Nephron (organoid): ENCODE results near the gene UBL5.
"Not testable (repeated sequence)": the region's sequence is repeated elsewhere in the genome, so short reads cannot be mapped to it uniquely, and the experiment has no call there.

Experiments
- H3K27ac Mint-ChIP-seq, 3 experiments: 2 replicates each; pipeline ENCODE4 v1.8.0; 2020; ENCODE audit warnings: mixed read lengths in 3 of 3, mild to moderate bottlenecking in 2 of 3, moderate library complexity in 1 of 3
- H3K27me3 Mint-ChIP-seq: 2 replicates; pipeline ENCODE4 v1.8.0; 2021; ENCODE audit warnings: low read depth, mild to moderate bottlenecking, moderate library complexity, mixed read lengths
- H3K36me3 Mint-ChIP-seq: 2 replicates; pipeline ENCODE4 v1.8.0; 2020; ENCODE audit warnings: low read depth, mixed read lengths
- H3K4me1 Mint-ChIP-seq: 2 replicates; pipeline ENCODE4 v1.8.0; 2020; ENCODE audit warnings: mixed read lengths
- H3K4me3 Mint-ChIP-seq, 3 experiments: 2 replicates each; pipeline ENCODE4 v1.8.0; 2020; ENCODE audit warnings: mild to moderate bottlenecking in 3 of 3, mixed read lengths in 3 of 3, moderate library complexity in 2 of 3
- H3K9me3 Mint-ChIP-seq: 2 replicates; pipeline ENCODE4 v1.8.0; 2020; ENCODE audit warnings: mixed read lengths
- TF ChIP-seq, protein P1 (sequence below), 3 experiments: fragments of 200-600 bp; sonication (generic); IDR thresholded peaks; one replicate each; pipeline ENCODE4 v1.5.0; 2021; ENCODE audit warnings: antibody characterized with exemption in 3 of 3; ENCODE audit not compliant: unreplicated experiment in 3 of 3

Gene UBL5

DNA sequence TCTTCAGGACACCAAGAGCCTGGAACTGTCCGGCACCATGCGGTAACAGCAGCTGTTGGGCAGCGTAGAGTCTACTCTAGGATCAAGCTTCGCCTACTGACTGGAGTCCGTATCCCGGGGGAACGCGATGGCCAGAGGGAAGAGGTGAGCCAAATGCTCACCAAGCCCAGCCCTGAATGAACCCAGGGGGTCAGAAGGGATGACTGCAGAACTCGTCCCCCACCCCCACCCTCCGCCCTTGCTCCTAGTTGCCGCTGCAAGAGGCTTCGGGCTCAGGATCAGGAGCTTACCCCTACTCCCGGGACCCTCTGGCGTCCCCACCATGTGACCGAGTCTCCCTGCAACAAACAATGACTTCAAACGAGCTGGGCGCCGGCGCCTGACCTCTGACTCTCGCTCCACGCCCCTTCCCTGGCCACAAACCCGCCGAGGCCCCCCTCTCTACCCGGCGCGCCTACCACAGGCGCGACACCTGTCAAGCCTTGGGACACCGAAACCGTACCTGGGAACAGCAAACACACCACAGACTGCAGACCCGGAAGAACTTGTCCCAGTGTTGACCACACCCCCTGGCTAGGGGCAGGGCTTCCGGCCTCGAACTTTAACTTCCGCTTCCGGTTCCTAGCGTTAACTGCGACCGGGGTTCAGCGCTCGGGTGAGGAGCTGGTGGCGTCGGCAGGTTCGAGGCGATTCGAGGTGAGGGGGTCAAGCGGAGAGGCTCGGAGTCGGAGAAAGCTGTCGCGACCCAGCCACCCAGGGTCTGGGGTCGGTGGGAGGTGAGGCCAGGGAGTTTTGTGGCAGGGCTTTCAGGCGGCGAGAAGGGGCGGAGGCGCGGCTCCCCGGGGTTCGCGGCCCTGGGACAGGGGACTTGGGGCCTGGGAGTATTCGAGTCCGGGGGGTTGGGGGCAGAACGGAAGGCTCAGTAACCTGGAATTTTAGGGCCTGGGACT lies at the start of gene UBL5:
UBL5 (plus strand) TSS at position 630 of the 950 bp plus-strand sequence. CDS start 420 bp downstream, outside the sequence.
- peak within 1 kb of the TSS; percentile 77 to 93 (median 88) for H3K27ac Mint-ChIP-seq
- no peaks in the 10 kb centered on the region for H3K27me3 Mint-ChIP-seq
- H3K4me3 Mint-ChIP-seq, result peak within 1 kb of the TSS; percentile 99 to 100 (median 99)
- peaks cover 25% of the 10 kb centered on the region for H3K36me3 Mint-ChIP-seq
- TF ChIP-seq, protein P1, sequence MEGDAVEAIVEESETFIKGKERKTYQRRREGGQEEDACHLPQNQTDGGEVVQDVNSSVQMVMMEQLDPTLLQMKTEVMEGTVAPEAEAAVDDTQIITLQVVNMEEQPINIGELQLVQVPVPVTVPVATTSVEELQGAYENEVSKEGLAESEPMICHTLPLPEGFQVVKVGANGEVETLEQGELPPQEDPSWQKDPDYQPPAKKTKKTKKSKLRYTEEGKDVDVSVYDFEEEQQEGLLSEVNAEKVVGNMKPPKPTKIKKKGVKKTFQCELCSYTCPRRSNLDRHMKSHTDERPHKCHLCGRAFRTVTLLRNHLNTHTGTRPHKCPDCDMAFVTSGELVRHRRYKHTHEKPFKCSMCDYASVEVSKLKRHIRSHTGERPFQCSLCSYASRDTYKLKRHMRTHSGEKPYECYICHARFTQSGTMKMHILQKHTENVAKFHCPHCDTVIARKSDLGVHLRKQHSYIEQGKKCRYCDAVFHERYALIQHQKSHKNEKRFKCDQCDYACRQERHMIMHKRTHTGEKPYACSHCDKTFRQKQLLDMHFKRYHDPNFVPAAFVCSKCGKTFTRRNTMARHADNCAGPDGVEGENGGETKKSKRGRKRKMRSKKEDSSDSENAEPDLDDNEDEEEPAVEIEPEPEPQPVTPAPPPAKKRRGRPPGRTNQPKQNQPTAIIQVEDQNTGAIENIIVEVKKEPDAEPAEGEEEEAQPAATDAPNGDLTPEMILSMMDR (IDR thresholded peaks at IDR 0.05; ENCODE audit: unreplicated experiment in 3 of 3), result no peak
- H3K4me1 Mint-ChIP-seq, result peaks cover 32% of the 10 kb centered on the region
- H3K9me3 Mint-ChIP-seq, result no peaks in the 10 kb centered on the region

DNA sequence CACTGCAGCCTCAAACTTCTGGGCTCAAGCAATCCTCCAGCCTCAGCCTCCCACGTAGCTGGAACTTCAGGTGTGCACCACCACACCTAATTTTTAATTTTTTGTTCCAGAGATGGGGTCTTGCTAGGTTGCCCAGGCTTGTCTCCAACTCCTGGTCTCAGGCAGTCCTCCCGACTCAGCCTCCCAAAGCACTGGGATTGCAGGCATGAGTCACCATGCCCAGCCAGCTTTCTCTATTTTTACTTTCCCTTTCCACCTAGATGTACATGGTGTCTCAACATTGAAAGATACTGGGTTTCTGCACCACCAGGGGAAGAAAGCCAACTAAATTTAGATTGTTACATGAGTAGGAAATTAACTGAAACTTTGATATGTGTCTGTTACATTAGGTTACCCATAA lies 45.4 kb upstream of the UBL5 start:
- peaks cover 7% of the 10 kb centered on the region for H3K9me3 Mint-ChIP-seq
- no peak overlapping the region for H3K4me3 Mint-ChIP-seq
- H3K4me1 Mint-ChIP-seq, result peaks cover 21% of the 10 kb centered on the region
- H3K27ac Mint-ChIP-seq, result peak overlapping the region in 2 of 3 experiments; percentile 43 to 76
- TF ChIP-seq, protein P1 (IDR thresholded peaks at IDR 0.05; ENCODE audit: unreplicated experiment in 3 of 3), result no peak
- H3K36me3 Mint-ChIP-seq, result peaks cover 30% of the 10 kb centered on the region
- no peaks in the 10 kb centered on the region for H3K27me3 Mint-ChIP-seq

DNA sequence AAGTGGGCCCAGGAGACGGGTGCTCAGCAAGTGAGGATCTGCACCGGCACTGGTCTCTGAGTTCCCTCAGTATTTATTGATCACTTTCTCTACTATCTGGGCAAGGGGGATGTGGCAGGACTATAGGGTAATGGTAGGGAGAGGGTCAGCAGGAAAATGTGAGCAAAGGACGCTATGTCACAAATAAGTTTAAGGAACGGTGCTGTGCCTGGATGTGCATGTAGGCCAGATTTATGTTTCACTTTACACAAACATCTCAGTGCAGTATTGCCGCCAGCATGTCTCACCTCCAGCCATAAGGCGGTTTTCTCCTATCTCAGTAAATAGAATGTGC lies 43.6 kb upstream of the UBL5 start:
- Mint-ChIP-seq H3K36me3 (peaks cover 19% of the 10 kb centered on the region), H3K4me3 (peak overlapping the region; percentile 91 to 95 (median 93)), H3K4me1 (peaks cover 27% of the 10 kb centered on the region), H3K27ac (peak overlapping the region; percentile 99 to 100 (median 99))
- not testable (repeated sequence) for H3K9me3 Mint-ChIP-seq, H3K27me3 Mint-ChIP-seq

DNA sequence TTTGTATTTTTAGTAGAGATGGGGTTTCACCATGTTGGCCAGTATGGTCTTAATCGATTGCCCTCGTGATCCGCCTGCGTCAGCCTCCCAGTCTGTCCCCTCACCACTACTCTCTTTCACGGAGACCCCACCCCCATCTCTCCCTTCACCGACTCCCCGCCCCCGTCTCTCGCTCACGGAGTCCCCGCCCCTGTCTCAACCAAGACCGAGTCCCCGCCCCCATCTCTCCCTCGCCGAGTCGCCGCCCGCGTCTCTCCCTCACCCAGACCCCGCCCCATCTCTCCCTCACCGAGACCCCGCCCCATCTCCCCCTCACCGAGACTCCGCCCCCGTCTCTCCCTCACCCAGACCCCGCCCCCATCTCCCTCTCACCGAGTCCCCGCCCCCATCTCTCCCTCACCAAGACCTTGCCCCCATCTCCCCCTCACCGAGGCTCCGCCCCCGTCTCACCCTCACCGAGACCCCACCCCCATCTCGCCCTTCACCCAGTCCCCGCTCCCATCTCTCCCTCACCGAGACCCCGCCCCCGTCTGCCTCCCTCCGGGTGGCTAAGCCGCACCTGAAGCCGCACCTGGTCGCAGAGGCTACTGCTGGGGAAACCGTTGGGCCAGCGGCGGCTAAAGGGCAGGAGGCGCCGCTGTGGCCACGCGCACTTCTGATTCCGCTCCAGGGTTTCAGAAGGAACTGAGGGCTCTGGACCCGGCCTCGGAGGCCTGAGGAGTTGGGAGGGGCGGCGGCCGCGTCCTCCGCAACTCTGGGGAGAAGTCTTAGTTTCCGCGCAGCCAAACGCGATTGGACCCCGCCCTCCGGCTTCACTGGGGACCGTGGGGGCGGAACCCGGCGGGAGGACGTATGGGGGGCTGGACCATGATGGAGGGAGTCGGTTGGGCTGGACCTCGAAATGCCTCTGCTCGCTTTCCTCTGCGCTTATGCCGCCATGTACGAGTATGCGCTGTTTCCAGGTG lies 42.1 kb upstream of the UBL5 start:
- H3K27me3 Mint-ChIP-seq, result no peaks in the 10 kb centered on the region

DNA sequence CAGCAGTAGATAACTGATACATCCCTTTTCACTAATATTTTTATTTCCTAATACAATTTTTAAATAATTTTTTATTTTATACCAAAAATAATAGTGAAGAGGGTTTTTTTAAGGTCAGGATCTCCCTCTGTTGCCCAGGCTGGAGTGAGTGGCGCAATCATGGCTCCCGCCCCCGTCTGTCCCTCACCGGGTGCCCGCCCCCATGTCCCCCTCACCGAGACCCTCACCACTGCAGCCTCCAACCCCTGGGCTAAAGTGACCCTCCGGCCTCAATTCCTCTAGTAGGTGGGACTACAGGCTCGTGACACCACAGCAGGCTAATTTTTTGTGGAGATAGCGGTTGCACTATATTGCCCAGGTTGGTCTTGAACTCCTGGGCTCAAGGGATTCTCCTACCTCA lies 41.4 kb upstream of the UBL5 start:
- Mint-ChIP-seq H3K4me3 (peak overlapping the region; percentile 91 to 95 (median 93)), H3K27ac (peak overlapping the region; percentile 99 to 100 (median 99)), H3K4me1 (peaks cover 44% of the 10 kb centered on the region), H3K9me3 (no peaks in the 10 kb centered on the region), H3K36me3 (peaks cover 11% of the 10 kb centered on the region), H3K27me3 (no peaks in the 10 kb centered on the region)
- TF ChIP-seq, protein P1 (IDR thresholded peaks at IDR 0.05; ENCODE audit: unreplicated experiment in 3 of 3), result no peak

More for the DNA sequence above, 42.1 kb upstream of the UBL5 start:
- Mint-ChIP-seq H3K4me3 (peak overlapping the region; percentile 91 to 95 (median 93)), H3K36me3 (peaks cover 18% of the 10 kb centered on the region), H3K27ac (peak overlapping the region; percentile 99 to 100 (median 99)), H3K4me1 (peaks cover 40% of the 10 kb centered on the region), H3K9me3 (no peaks in the 10 kb centered on the region)
- TF ChIP-seq, protein P1 (IDR thresholded peaks at IDR 0.05; ENCODE audit: unreplicated experiment in 3 of 3), result no peak

DNA sequence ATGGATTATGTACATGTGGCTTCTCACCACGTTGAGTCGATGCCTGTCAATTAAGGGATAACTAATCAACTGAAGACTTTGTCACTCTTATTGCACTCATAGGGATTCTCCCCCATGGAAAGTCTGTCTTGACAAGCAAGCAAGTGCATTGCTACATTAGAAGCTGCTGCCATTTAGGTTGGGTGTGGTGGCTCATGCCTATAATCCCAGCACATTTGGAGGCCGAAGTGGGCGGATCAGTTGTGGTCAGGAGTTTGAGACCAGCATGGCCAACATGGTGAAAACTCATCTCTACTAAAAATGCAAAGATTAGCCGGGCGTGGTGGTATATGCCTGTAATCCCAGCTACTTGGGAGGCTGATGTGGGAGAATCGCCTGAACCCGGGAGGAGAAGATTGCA lies 40.9 kb upstream of the UBL5 start:
- peak overlapping the region; percentile 99 to 100 (median 99) for H3K27ac Mint-ChIP-seq
- H3K4me1 Mint-ChIP-seq, result peaks cover 48% of the 10 kb centered on the region
- H3K4me3 Mint-ChIP-seq, result peak overlapping the region; percentile 70 to 91 (median 74)
- peaks cover 10% of the 10 kb centered on the region for H3K36me3 Mint-ChIP-seq
- no peaks in the 10 kb centered on the region for H3K9me3 Mint-ChIP-seq
- TF ChIP-seq, protein P1 (IDR thresholded peaks at IDR 0.05; ENCODE audit: unreplicated experiment in 3 of 3), result no peak
- H3K27me3 Mint-ChIP-seq, result no peaks in the 10 kb centered on the region

DNA sequence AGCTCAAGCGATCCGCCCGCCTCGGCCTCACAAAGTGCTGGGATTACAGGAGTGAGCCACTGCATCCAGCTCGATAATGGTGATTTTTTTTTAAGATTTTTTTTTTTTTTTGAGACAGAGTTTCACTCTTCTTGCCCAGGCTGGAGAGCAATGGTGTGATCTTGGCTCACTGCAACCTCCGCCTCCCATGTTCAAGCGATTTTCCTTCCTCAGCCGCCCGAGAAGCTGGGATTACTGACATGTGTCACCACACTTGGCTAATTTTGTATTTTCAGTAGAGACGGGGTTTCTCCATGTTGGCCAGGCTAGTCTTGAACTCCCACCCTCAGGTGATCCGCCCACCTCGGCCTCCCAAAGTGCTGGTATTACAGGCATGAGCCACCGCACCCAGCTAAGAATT lies 39.1 kb upstream of the UBL5 start:
- not testable (repeated sequence) for H3K9me3 Mint-ChIP-seq, H3K27me3 Mint-ChIP-seq, H3K36me3 Mint-ChIP-seq
- peaks cover 48% of the 10 kb centered on the region for H3K4me1 Mint-ChIP-seq
- H3K4me3 Mint-ChIP-seq, result peak overlapping the region in 2 of 3 experiments; percentile 59 to 83
- peak overlapping the region; percentile 96 to 98 (median 97) for H3K27ac Mint-ChIP-seq
